GM23338 (cell line): ENCODE measurements around the gene B4GALNT1.

Experiments used
- CREB1 ChIP-seq: fragments of 250-450 bp; sonication (Bioruptor Pico); IDR thresholded peaks from 2 replicates; pipeline ENCODE4 v1.5.0; 2020; ENCODE audit warnings: low read depth, mild to moderate bottlenecking, moderate library complexity
- CTCF ChIP-seq, 2 experiments: fragments of 200-600 bp in 1 of 2; sonication (generic) in 1 of 2; conservative IDR thresholded peaks; 2 replicates each; pipeline versions ENCODE4 v1.5.1 to v1.6.1; 2016 to 2017; ENCODE audit warnings: antibody characterized with exemption in 2 of 2, low read depth in 2 of 2, mild to moderate bottlenecking in 2 of 2, moderate library complexity in 1 of 2
- REST ChIP-seq: IDR thresholded peaks from one replicate; pipeline ENCODE4 v1.6.1; 2018; ENCODE audit warnings: antibody characterized with exemption; ENCODE audit not compliant: unreplicated experiment

GRCh38 chr12:57613427-57614109 is 19.4 kb downstream of the B4GALNT1 start:
- TF ChIP-seq CTCF (conservative IDR thresholded peaks at IDR 0.05; ENCODE audit: low read depth in 2 of 2) (no peak), CREB1 (CRISPR knock-in tag) (no peak), REST (no peak)
